ENCODE results near the gene GPR39. TPM values are rescaled to one million over a fixed set of nuclear protein-coding genes. Genes with fewer than 3 reads are reported as not detected.

GPR39 gene
- total RNA-seq, 1 experiment from 2014 or later: 0.50 TPM

DNA sequence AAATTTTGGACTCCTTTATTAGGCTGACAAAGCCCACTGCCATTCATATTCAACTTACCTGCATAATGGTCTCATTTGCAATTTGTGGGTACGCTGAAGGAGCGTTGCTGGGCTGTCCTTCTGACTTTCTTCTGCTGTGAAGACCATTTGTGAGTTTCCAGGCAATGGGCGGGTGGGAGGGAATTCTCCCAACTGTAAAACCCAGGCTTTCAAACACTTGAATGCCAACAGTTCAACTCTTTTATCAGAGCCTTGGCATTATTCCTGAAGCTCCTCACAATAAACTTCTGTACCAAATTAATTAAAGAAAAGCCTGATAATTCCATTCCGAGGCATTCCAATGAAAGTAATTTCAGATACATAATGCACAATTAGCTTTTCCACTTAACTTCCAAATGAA lies 35.2 kb upstream of the GPR39 start:
- Histone ChIP-seq H3K14ac (ENCODE audit: insufficient read depth, low read length) (no peak overlapping the region), H3K79me1 (ENCODE audit: insufficient read depth, low read depth, low read length, poor library complexity, severe bottlenecking) (no peaks in the 10 kb centered on the region), H3K4ac (ENCODE audit: low read depth, low read length) (no peak overlapping the region), H3K23me2 (ENCODE audit: insufficient read length, low read depth, low read length, poor library complexity, severe bottlenecking) (no peaks in the 10 kb centered on the region), H3K4me2 (ENCODE audit: insufficient read depth, insufficient read length, low read length) (no peak overlapping the region), H2AFZ (ENCODE audit: low read length) (no peak overlapping the region), H2BK20ac (ENCODE audit: low read depth, low read length, poor library complexity, severe bottlenecking) (no peak overlapping the region), H2BK12ac (ENCODE audit: insufficient read length, low read depth, low read length) (no peak overlapping the region), H3K27me3 (ENCODE audit: insufficient read depth, low read length) (no peaks in the 10 kb centered on the region), H3K56ac (ENCODE audit: insufficient read length, low read depth, low read length) (no peak overlapping the region), H3K18ac (ENCODE audit: insufficient read length, low read depth, low read length) (no peak overlapping the region), H4K8ac (replicated peaks; ENCODE audit: insufficient read length, low read depth, low read length) (no peak overlapping the region), H3K9ac (ENCODE audit: extremely low read depth, insufficient read length, low read length) (no peak overlapping the region), H4K91ac (ENCODE audit: insufficient read length, low read depth, low read length) (no peak overlapping the region), H3K79me2 (ENCODE audit: insufficient read depth, low read length) (no peaks in the 10 kb centered on the region), H2AK5ac (ENCODE audit: insufficient read length, low read length) (no peak overlapping the region), H3K27ac (ENCODE audit: insufficient read length, low read depth, low read length) (no peak overlapping the region), H2BK120ac (ENCODE audit: low read depth, low read length, poor library complexity, severe bottlenecking) (no peak overlapping the region), H2BK15ac (ENCODE audit: low read depth, low read length) (no peak overlapping the region), H4K20me1 (ENCODE audit: control insufficient read depth, insufficient read depth, insufficient read length) (no peaks in the 10 kb centered on the region), H3T11ph (ENCODE audit: low read length) (no peak overlapping the region), H2BK5ac (ENCODE audit: insufficient read length, low read length) (no peak overlapping the region), H4K5ac (ENCODE audit: insufficient read length, low read depth, low read length) (no peak overlapping the region), H3K9me3 (ENCODE audit: control insufficient read depth, low read depth, low read length) (no peaks in the 10 kb centered on the region), H3K23ac (ENCODE audit: insufficient read length, low read depth, low read length) (no peak overlapping the region), H3K4me1 (ENCODE audit: insufficient read depth, low read length) (no peaks in the 10 kb centered on the region)
- Mint-ChIP-seq H3K27ac (no peak overlapping the region), H3K9me3 (peaks cover 7% of the 10 kb centered on the region in 2 experiments; a peak in 3 of 5 replicates), H3K27me3 (ENCODE audit: low read depth) (peaks cover 4% of the 10 kb centered on the region; the same call in 1 of the 2 replicates), H3K36me3 (ENCODE audit: insufficient read depth in 1 of 3, low read depth in 3 of 3) (peaks cover 5 to 7% (median 7%) of the 10 kb centered on the region in 3 experiments; a peak in 4 of 7 replicates), H3K4me1 (peaks cover 0 to 15% of the 10 kb centered on the region in 2 experiments; a peak in 2 of 4 replicates), H3K4me3 (no peak overlapping the region)
- TF ChIP-seq, protein P1, sequence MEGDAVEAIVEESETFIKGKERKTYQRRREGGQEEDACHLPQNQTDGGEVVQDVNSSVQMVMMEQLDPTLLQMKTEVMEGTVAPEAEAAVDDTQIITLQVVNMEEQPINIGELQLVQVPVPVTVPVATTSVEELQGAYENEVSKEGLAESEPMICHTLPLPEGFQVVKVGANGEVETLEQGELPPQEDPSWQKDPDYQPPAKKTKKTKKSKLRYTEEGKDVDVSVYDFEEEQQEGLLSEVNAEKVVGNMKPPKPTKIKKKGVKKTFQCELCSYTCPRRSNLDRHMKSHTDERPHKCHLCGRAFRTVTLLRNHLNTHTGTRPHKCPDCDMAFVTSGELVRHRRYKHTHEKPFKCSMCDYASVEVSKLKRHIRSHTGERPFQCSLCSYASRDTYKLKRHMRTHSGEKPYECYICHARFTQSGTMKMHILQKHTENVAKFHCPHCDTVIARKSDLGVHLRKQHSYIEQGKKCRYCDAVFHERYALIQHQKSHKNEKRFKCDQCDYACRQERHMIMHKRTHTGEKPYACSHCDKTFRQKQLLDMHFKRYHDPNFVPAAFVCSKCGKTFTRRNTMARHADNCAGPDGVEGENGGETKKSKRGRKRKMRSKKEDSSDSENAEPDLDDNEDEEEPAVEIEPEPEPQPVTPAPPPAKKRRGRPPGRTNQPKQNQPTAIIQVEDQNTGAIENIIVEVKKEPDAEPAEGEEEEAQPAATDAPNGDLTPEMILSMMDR (conservative IDR thresholded peaks at IDR 0.05): no peak
- no CpG with 5 or more reads among the region's 4 CpGs for WGBS (ENCODE audit: extremely low coverage, insufficient read length, low lambda C conversion rate)
- no peak for DNase-seq

All from H9 (cell line).